HG03575 (cell line): ENCODE measurements around the gene CENPQ.

Experiments
- ATAC-seq: cut with Tn5 transposase; IDR thresholded peaks from one replicate; pipeline ENCODE4 v1.9.1; 2021; ENCODE audit not compliant: unreplicated experiment, insufficient number of reproducible peaks, low FRiP score; ENCODE audit errors: extremely low read depth

Gene CENPQ

GRCh38 chr6:49531774-49532569 lies 68.8 kb downstream of the CENPQ start:
- peak; percentile 89 for ATAC-seq

DNA sequence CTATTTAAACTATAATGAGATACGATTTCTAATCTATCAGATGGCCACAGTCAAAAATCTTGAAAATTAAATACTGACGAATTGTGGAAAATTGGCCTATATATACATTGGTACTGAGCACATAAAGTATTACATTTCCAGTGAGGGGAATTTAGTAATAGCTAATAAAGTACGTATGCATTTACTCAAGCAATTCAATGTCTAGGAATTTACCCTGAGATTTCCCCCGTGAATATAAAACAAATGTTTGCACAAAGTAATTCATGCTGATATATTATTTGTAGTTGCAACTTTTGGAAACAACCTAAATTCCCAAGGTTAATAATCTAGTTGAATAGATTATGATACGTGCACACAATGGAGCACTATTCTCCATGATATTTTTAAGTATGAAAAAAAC lies 72.6 kb downstream of the CENPQ start:
- no peak for ATAC-seq

- ATAC-seq: no peak
These were observed 75.9 kb downstream of the CENPQ start for GRCh38 chr6:49539102-49539501.

DNA sequence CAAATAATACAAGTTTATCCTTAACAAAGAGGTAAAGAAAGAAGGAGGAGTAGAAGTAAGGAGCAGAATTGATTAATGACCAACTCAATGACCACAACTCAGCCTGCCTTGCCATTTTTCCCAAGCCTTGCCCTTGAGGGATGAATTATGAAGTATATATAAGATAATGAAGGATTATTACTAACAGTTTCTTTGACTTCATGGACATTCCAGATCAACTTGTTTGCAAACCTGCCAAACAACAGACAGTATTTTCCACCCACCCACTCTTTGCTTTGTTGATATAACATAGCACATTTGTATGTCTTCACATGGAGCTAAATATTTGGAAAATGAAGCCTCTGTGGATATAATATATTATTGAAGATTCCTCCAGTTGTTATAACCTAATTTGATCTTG lies 77.4 kb downstream of the CENPQ start:
- no peak for ATAC-seq

DNA sequence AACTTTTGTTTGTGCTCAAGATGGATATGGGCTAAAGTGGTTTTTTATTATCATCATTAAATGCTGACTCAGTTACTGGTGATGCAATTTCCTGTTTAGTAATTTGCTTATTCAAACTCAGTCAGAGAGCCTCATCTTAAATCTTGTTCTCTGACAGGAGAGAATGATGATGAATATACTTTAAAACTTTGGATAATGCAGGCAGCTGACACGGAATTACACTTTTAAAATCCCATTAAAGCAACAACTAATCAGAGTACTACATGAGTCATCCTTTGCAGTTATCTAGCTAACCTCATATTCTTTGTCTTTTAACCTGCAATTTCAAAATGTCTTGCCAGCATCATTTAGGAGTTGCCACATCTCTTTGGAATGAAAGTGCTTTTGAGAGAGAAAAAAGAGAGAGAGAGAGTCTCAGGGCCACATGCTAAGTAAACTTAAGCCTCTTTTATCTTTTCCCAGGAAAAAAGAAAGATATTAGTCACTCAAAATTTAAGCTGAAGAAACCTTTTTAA lies 78.1 kb downstream of the CENPQ start:
- ATAC-seq: no peak

DNA sequence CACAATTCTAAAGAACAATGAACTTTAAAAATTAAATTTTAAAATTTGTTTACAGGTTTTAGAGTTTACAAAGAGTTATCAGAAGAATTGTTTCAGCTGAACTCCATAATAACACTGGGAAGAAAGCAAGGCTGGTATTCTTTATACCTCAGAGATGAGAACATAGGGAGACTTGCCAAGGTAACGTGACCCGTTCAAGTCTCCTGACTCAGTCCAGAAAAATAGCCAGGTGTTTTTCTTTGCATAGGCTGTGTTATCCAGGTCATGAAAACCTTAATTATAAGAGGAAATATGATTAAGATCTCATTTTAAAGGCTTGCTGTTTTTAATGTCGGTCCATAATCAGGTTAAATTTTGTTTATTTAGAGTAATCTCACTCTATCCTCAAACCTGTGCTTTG lies 78.8 kb downstream of the CENPQ start:
- no peak for ATAC-seq
